Calu3 (cell line): ENCODE results near the gene ANO3. TPM values are rescaled to one million over a fixed set of nuclear protein-coding genes. Genes with fewer than 3 reads are reported as not detected.

Experiments used
- BruUV-seq: library from RNA; stranded (reverse); fragments of 400-500 nt; replicated peaks from 2 replicates; lab custom pipeline; 2021; lab: Mats Ljungman, UMichigan
- CTCF ChIA-PET: fragments of 300-600 bp; sonication (Branson Sonifier 250); formaldehyde crosslinking; loops from one replicate; lab custom pipeline; 2022; ENCODE audit warnings: antibody characterized with exemption; lab: Charles Lee
- DNase-seq: peaks from one replicate; pipeline ENCODE4 v3.0.0; 2022
- H3K27ac Mint-ChIP-seq: one replicate; pipeline ENCODE4 v1.8.0; 2022; ENCODE audit warnings: mixed read lengths; ENCODE audit not compliant: unreplicated experiment
- H3K27me3 Mint-ChIP-seq: one replicate; pipeline ENCODE4 v1.8.0; 2022; ENCODE audit warnings: mixed read lengths; ENCODE audit not compliant: unreplicated experiment
- H3K36me3 Mint-ChIP-seq: one replicate; pipeline ENCODE4 v1.8.0; 2022; ENCODE audit warnings: mild to moderate bottlenecking, moderate library complexity, mixed read lengths; ENCODE audit not compliant: insufficient read depth, unreplicated experiment
- H3K4me1 Mint-ChIP-seq: one replicate; pipeline ENCODE4 v1.8.0; 2022; ENCODE audit warnings: mild to moderate bottlenecking, low read depth, mixed read lengths; ENCODE audit not compliant: unreplicated experiment
- H3K4me3 Mint-ChIP-seq: one replicate; pipeline ENCODE4 v1.8.0; 2022; ENCODE audit warnings: mild to moderate bottlenecking, low read depth, moderate library complexity, mixed read lengths; ENCODE audit not compliant: unreplicated experiment
- H3K9me3 Mint-ChIP-seq: one replicate; pipeline ENCODE4 v1.8.0; 2022; ENCODE audit warnings: low read depth, mixed read lengths; ENCODE audit not compliant: unreplicated experiment
- CTCF ChIP-seq: fragments of 200-600 bp; IDR thresholded peaks from one replicate; pipeline ENCODE4 v1.8.0; 2022; ENCODE audit warnings: antibody characterized with exemption; ENCODE audit not compliant: unreplicated experiment
- intact Hi-C: fragments of 100-400 bp; cut with micrococcal nuclease; formaldehyde crosslinking; loops from one replicate; pipeline ENCODE4 v1.10.0; 2022; ENCODE audit not compliant: unreplicated experiment
- total RNA-seq: library from RNA; stranded (reverse); gene quantifications from 2 replicates; pipeline ENCODE4 v1.2.3, GENCODE V29; 2022

ANO3 gene
- total RNA-seq, 1 experiment from 2014 or later: not detected

GRCh38 chr11:26365284-26365683, 33.4 kb downstream of the ANO3 start:
- no peaks in the 10 kb centered on the region for H3K36me3 Mint-ChIP-seq
- no peak overlapping the region for H3K4me3 Mint-ChIP-seq
- no TSS peak for BruUV-seq
- TF ChIP-seq CTCF: no peak
- H3K4me1 Mint-ChIP-seq: no peaks in the 10 kb centered on the region
- intact Hi-C loops: no loop called here
- CTCF ChIA-PET: no interaction called here
- peaks cover 3% of the 10 kb centered on the region for H3K9me3 Mint-ChIP-seq
- no peaks in the 10 kb centered on the region for H3K27me3 Mint-ChIP-seq
- no peak overlapping the region for H3K27ac Mint-ChIP-seq
- DNase-seq: no peak

GRCh38 chr11:26377619-26378018, 45.7 kb downstream of the ANO3 start:
- DNase-seq: no peak
- intact Hi-C loops: no loop called here
- TF ChIP-seq CTCF: no peak
- CTCF ChIA-PET: no interaction called here
- H3K4me1 Mint-ChIP-seq: no peaks in the 10 kb centered on the region
- no TSS peak for BruUV-seq
- no peak overlapping the region for H3K27ac Mint-ChIP-seq
- H3K36me3 Mint-ChIP-seq: no peaks in the 10 kb centered on the region
- peaks cover 2% of the 10 kb centered on the region for H3K9me3 Mint-ChIP-seq
- H3K27me3 Mint-ChIP-seq: no peaks in the 10 kb centered on the region
- H3K4me3 Mint-ChIP-seq: no peak overlapping the region

DNA sequence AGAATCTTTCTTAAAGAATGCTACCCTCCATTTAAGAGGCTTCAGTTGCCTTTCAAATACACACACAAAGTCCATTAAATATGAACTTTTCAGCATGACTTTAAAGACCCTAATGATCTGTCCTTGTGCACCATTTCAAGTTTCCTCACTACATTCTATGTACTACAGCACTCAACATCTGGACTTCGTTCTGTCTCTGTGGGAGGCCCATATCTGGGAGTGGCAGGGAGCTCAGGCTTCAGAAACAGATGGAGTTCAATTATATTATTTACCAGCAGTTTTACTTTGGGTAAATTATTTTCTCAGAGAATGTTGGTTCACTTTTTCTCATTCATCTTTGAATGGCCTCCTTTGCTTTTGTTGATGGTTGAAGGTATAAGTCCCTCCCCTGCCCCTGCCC, 67.4 kb downstream of the ANO3 start:
- Mint-ChIP-seq H3K27ac (no peak overlapping the region), H3K36me3 (no peaks in the 10 kb centered on the region), H3K27me3 (no peaks in the 10 kb centered on the region), H3K9me3 (peaks cover 3% of the 10 kb centered on the region), H3K4me3 (no peak overlapping the region), H3K4me1 (no peaks in the 10 kb centered on the region)
- no peak for DNase-seq
- CTCF ChIA-PET: no interaction called here
- intact Hi-C loops: no loop called here
- no peak for TF ChIP-seq CTCF
- BruUV-seq: no TSS peak

GRCh38 chr11:26410706-26411366, 78.9 kb downstream of the ANO3 start:
- Mint-ChIP-seq H3K27me3 (no peaks in the 10 kb centered on the region), H3K9me3 (no peaks in the 10 kb centered on the region), H3K27ac (no peak overlapping the region), H3K36me3 (no peaks in the 10 kb centered on the region), H3K4me3 (no peak overlapping the region), H3K4me1 (no peaks in the 10 kb centered on the region)
- CTCF ChIA-PET: no interaction called here
- BruUV-seq: no TSS peak
- intact Hi-C loops: no loop called here
- DNase-seq: no peak
- no peak for TF ChIP-seq CTCF
